GM12878 (cell line): ENCODE results near the gene TERF2IP.

Experiments used
- CREM ChIP-seq: IDR thresholded peaks from 2 replicates; pipeline ENCODE4 v1.6.1; 2014; ENCODE audit warnings: antibody characterized with exemption, low read depth
- CTCF ChIP-seq, 3 experiments: IDR thresholded peaks in 2 of 3; conservative IDR thresholded peaks in 1 of 3; 2 replicates each; pipeline ENCODE4 v1.5.1; 2011; ENCODE audit warnings: low read depth in 3 of 3, low read length in 3 of 3, mild to moderate bottlenecking in 3 of 3, control low read depth in 2 of 3, moderate library complexity in 2 of 3, inconsistent platforms in 1 of 3, mixed read lengths in 1 of 3; ENCODE audit not compliant: control insufficient read depth in 2 of 3, insufficient read depth in 1 of 3; ENCODE audit errors: extremely low read depth in 1 of 3
- EZH2 ChIP-seq: IDR thresholded peaks from 2 replicates; pipeline ENCODE4 v1.6.1; 2012; ENCODE audit warnings: low read depth, mild to moderate bottlenecking, control low read depth, inconsistent platforms, low read length, borderline replicate concordance; ENCODE audit not compliant: control insufficient read depth
- MAX ChIP-seq: IDR thresholded peaks from 2 replicates; pipeline ENCODE4 v1.6.1; 2012; ENCODE audit warnings: low read depth, low read length, improper control_type of control experiment
- MTA3 ChIP-seq: IDR thresholded peaks from 2 replicates; pipeline ENCODE4 v1.6.1; 2012; ENCODE audit warnings: low read length, inconsistent platforms, borderline replicate concordance
- PBX3 ChIP-seq: IDR thresholded peaks from 2 replicates; pipeline ENCODE4 v1.6.1; 2011; ENCODE audit warnings: mild to moderate bottlenecking, low read depth, low read length, moderate library complexity; ENCODE audit not compliant: insufficient replicate concordance
- POLR2A ChIP-seq: IDR thresholded peaks from 2 replicates; pipeline ENCODE4 v1.6.1; 2011; ENCODE audit warnings: low read depth, mild to moderate bottlenecking, low read length
- SP1 ChIP-seq: IDR thresholded peaks from one replicate; pipeline ENCODE4 v1.6.1; 2011; ENCODE audit warnings: low read depth, low read length
- SUPT20H ChIP-seq: IDR thresholded peaks from 2 replicates; pipeline ENCODE4 v1.6.1; 2011; ENCODE audit warnings: low read depth, mild to moderate bottlenecking, low read length, moderate library complexity, borderline replicate concordance; ENCODE audit not compliant: control insufficient read depth
- TBL1XR1 ChIP-seq: IDR thresholded peaks from 2 replicates; pipeline ENCODE4 v1.6.1; 2012; ENCODE audit warnings: low read depth, low read length, improper control_type of control experiment
- TCF12 ChIP-seq: IDR thresholded peaks from 2 replicates; pipeline ENCODE4 v1.6.1; 2011; ENCODE audit warnings: low read depth, mild to moderate bottlenecking, low read length
- USF1 ChIP-seq: IDR thresholded peaks from 2 replicates; pipeline ENCODE4 v1.6.1; 2011; ENCODE audit warnings: borderline replicate concordance, low read depth, mild to moderate bottlenecking, moderate library complexity, mixed read lengths, low read length; ENCODE audit not compliant: insufficient read depth; ENCODE audit errors: extremely low read length
- USF2 ChIP-seq: IDR thresholded peaks from 2 replicates; pipeline ENCODE4 v1.6.1; 2011; ENCODE audit warnings: low read depth, low read length, improper control_type of control experiment, borderline replicate concordance
- TF ChIP-seq, protein P1 (sequence below): IDR thresholded peaks from 2 replicates; pipeline ENCODE4 v1.6.1; 2011; ENCODE audit warnings: low read depth, mild to moderate bottlenecking, low read length, moderate library complexity, borderline replicate concordance; ENCODE audit errors: extremely low read depth

- TF ChIP-seq USF1, result no peak
- TF ChIP-seq CTCF (IDR thresholded peaks at IDR 0.05 in 2 of 3, conservative IDR thresholded peaks at IDR 0.05 in 1 of 3; ENCODE audit: control insufficient read depth in 2 of 3, extremely low read depth in 1 of 3, insufficient read depth in 1 of 3, low read depth in 3 of 3, low read length in 3 of 3), result no peak
- TF ChIP-seq SP1, result no peak
- TF ChIP-seq EZH2, result no peak
- no peak for TF ChIP-seq SUPT20H
- TF ChIP-seq MTA3, result no peak
- TF ChIP-seq MAX, result no peak
- TF ChIP-seq, protein P1, sequence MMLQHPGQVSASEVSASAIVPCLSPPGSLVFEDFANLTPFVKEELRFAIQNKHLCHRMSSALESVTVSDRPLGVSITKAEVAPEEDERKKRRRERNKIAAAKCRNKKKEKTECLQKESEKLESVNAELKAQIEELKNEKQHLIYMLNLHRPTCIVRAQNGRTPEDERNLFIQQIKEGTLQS, result no peak
- TF ChIP-seq CREM, result no peak
- TF ChIP-seq TBL1XR1, result no peak
- TF ChIP-seq PBX3, result no peak
- TF ChIP-seq USF2, result no peak
- TF ChIP-seq POLR2A, result no peak
- no peak for TF ChIP-seq TCF12
These were observed 31.8 kb downstream of the TERF2IP start for GRCh38 chr16:75679366-75679765.
